Panc1 (cell line): ENCODE data around the gene SEBOX.

ENCODE experiments used
- CTCF ChIP-seq: fragments of 450-650 bp; IDR thresholded peaks from 2 replicates; pipeline ENCODE4 v1.5.1; 2017; ENCODE audit warnings: mild to moderate bottlenecking
- POLR2AphosphoS5 ChIP-seq: IDR thresholded peaks from 2 replicates; pipeline ENCODE4 v1.6.1; 2012; ENCODE audit warnings: mild to moderate bottlenecking, low read depth, low read length, moderate library complexity
- REST ChIP-seq, 2 experiments: IDR thresholded peaks; 2 replicates each; pipeline ENCODE4 v1.6.1; 2011 to 2012; ENCODE audit warnings: low read depth in 2 of 2, control low read depth in 1 of 2, low read length in 1 of 2, mild to moderate bottlenecking in 1 of 2, moderate library complexity in 1 of 2; ENCODE audit not compliant: insufficient read depth in 1 of 2
- SIN3A ChIP-seq: IDR thresholded peaks from 2 replicates; pipeline ENCODE4 v1.6.1; 2012; ENCODE audit warnings: low read depth, mild to moderate bottlenecking, low read length, moderate library complexity, borderline replicate concordance; ENCODE audit not compliant: insufficient read depth
- TCF7L2 ChIP-seq: IDR thresholded peaks from 2 replicates; pipeline ENCODE4 v1.6.1; 2011; ENCODE audit warnings: mild to moderate bottlenecking, low read depth, low read length, inconsistent platforms

DNA sequence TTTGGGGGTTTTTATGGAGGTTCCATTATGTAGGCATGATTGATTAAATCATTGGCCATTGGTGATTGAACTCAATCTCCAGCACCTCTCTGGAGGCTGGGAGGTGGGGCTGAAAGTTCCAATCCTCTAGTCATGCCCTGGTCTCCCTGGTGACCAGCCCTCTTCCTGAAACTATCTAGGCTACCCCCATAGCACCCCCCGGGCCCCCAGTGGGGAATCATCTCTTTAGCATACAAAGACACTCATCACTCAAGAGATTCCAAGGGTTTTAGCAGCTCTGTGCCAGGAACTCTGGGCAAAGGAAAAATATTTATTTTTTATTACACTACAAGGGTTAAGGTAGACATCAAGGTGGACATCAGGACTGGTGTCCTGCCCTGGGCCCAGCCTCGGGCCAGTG is 30.4 kb upstream of the SEBOX start:
- TF ChIP-seq CTCF: no peak
- TF ChIP-seq POLR2AphosphoS5: no peak
- TF ChIP-seq SIN3A: no peak
- TF ChIP-seq TCF7L2: no peak
- no peak for TF ChIP-seq REST (IDR thresholded peaks at IDR 0.05; ENCODE audit: insufficient read depth in 1 of 2, low read depth in 2 of 2, low read length in 1 of 2)
